ENCODE data around the gene NR1I2. TPM values are rescaled to one million over a fixed set of nuclear protein-coding genes. Genes with fewer than 3 reads are reported as not detected.

The NR1I2 gene
- total RNA-seq, 1 donor from 2014 or later: 0.69 TPM

GRCh38 chr3:119859728-119860127 lies 77.8 kb downstream of the NR1I2 start:
- H3K9ac ChIP-seq: no peak overlapping the region
- H3K36me3 Mint-ChIP-seq: peaks cover 62% of the 10 kb centered on the region
- peaks cover 3% of the 10 kb centered on the region for H3K27me3 Mint-ChIP-seq (ENCODE audit: insufficient read depth, low read depth)
- H3K4me1 Mint-ChIP-seq: no peaks in the 10 kb centered on the region
- H3K4me1 ChIP-seq: no peaks in the 10 kb centered on the region
- H2AFZ ChIP-seq (replicated peaks): no peak overlapping the region
- DNase-seq (ENCODE audit: low spot score): no peak
- no peaks in the 10 kb centered on the region for H3K27me3 ChIP-seq
- H3K27ac ChIP-seq: no peak overlapping the region
- peaks cover 31% of the 10 kb centered on the region for H3K9me3 Mint-ChIP-seq
- TF ChIP-seq EZH2phosphoT487 (IDR thresholded peaks at IDR 0.05): no peak
- TF ChIP-seq, protein P1, sequence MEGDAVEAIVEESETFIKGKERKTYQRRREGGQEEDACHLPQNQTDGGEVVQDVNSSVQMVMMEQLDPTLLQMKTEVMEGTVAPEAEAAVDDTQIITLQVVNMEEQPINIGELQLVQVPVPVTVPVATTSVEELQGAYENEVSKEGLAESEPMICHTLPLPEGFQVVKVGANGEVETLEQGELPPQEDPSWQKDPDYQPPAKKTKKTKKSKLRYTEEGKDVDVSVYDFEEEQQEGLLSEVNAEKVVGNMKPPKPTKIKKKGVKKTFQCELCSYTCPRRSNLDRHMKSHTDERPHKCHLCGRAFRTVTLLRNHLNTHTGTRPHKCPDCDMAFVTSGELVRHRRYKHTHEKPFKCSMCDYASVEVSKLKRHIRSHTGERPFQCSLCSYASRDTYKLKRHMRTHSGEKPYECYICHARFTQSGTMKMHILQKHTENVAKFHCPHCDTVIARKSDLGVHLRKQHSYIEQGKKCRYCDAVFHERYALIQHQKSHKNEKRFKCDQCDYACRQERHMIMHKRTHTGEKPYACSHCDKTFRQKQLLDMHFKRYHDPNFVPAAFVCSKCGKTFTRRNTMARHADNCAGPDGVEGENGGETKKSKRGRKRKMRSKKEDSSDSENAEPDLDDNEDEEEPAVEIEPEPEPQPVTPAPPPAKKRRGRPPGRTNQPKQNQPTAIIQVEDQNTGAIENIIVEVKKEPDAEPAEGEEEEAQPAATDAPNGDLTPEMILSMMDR (IDR thresholded peaks at IDR 0.05): no peak
- no peak for TF ChIP-seq EZH2 (IDR thresholded peaks at IDR 0.05)
- H3K9me3 ChIP-seq (ENCODE audit: low read depth): no peaks in the 10 kb centered on the region
- no peaks in the 10 kb centered on the region for H3K79me2 ChIP-seq (ENCODE audit: low read depth)
- no peak overlapping the region for H3K4me2 ChIP-seq
- no peaks in the 10 kb centered on the region for H4K20me1 ChIP-seq (ENCODE audit: low read depth)
- no peak overlapping the region for H3K27ac Mint-ChIP-seq
- no peak overlapping the region for H3K4me3 ChIP-seq
- no peaks in the 10 kb centered on the region for H3F3A ChIP-seq (ENCODE audit: low read depth)
- no peak overlapping the region for H3K4me3 Mint-ChIP-seq
- H3K36me3 ChIP-seq: peaks cover 34% of the 10 kb centered on the region

DNA sequence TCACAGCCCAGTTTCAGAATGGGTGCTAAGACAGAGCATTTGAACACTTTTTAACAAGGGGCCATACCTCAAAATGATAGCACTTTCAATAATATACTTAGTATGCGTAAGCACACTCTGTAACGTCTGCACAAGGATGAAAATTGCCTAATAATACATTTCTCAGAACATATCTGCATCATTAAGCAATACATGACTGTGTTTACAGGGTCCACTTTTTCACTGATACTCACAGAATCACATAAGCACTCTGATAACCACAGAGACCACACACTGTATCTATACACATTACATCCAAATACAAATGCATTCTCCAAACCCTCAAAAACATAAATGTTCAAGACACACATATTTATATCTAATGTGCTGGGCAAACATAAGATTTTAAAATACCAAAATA lies 79.8 kb downstream of the NR1I2 start:
- H3K36me3 ChIP-seq: peaks cover 36% of the 10 kb centered on the region
- no peak overlapping the region for H3K4me2 ChIP-seq
- no peaks in the 10 kb centered on the region for H3K27me3 ChIP-seq
- TF ChIP-seq, protein P1 (IDR thresholded peaks at IDR 0.05): no peak
- no peak for TF ChIP-seq EZH2 (IDR thresholded peaks at IDR 0.05)
- no peak for TF ChIP-seq EZH2phosphoT487 (IDR thresholded peaks at IDR 0.05)
- H3F3A ChIP-seq (ENCODE audit: low read depth): no peaks in the 10 kb centered on the region
- no peak overlapping the region for H3K4me3 ChIP-seq
- DNase-seq (ENCODE audit: low spot score): no peak
- peaks cover 3% of the 10 kb centered on the region for H3K27me3 Mint-ChIP-seq (ENCODE audit: insufficient read depth, low read depth)
- no peaks in the 10 kb centered on the region for H3K9me3 ChIP-seq (ENCODE audit: low read depth)
- H3K79me2 ChIP-seq (ENCODE audit: low read depth): no peaks in the 10 kb centered on the region
- no peaks in the 10 kb centered on the region for H3K4me1 Mint-ChIP-seq
- H3K9ac ChIP-seq: no peak overlapping the region
- peaks cover 18% of the 10 kb centered on the region for H3K9me3 Mint-ChIP-seq
- H3K27ac ChIP-seq: no peak overlapping the region
- H2AFZ ChIP-seq (replicated peaks): no peak overlapping the region
- H3K36me3 Mint-ChIP-seq: peaks cover 54% of the 10 kb centered on the region
- no peaks in the 10 kb centered on the region for H3K4me1 ChIP-seq
- H3K4me3 Mint-ChIP-seq: no peak overlapping the region
- H4K20me1 ChIP-seq (ENCODE audit: low read depth): no peaks in the 10 kb centered on the region
- H3K27ac Mint-ChIP-seq: no peak overlapping the region

GRCh38 chr3:119862616-119863015 lies 80.7 kb downstream of the NR1I2 start:
- Mint-ChIP-seq H3K36me3 (peaks cover 45% of the 10 kb centered on the region), H3K27me3 (ENCODE audit: insufficient read depth, low read depth) (peaks cover 3% of the 10 kb centered on the region), H3K4me1 (no peaks in the 10 kb centered on the region), H3K4me3 (no peak overlapping the region), H3K9me3 (peaks cover 11% of the 10 kb centered on the region), H3K27ac (no peak overlapping the region)
- Histone ChIP-seq H3K4me1 (no peaks in the 10 kb centered on the region), H4K20me1 (ENCODE audit: low read depth) (no peaks in the 10 kb centered on the region), H3K27me3 (no peaks in the 10 kb centered on the region), H3K79me2 (ENCODE audit: low read depth) (no peaks in the 10 kb centered on the region), H3K9me3 (ENCODE audit: low read depth) (no peaks in the 10 kb centered on the region), H3K36me3 (peaks cover 28% of the 10 kb centered on the region), H2AFZ (replicated peaks) (no peak overlapping the region), H3K4me2 (no peak overlapping the region), H3K9ac (no peak overlapping the region), H3K4me3 (no peak overlapping the region), H3K27ac (no peak overlapping the region), H3F3A (ENCODE audit: low read depth) (no peaks in the 10 kb centered on the region)
- TF ChIP-seq EZH2 (IDR thresholded peaks at IDR 0.05) (no peak), EZH2phosphoT487 (IDR thresholded peaks at IDR 0.05) (no peak)
- TF ChIP-seq, protein P1 (IDR thresholded peaks at IDR 0.05): no peak
- DNase-seq (ENCODE audit: low spot score): no peak
